Caco-2 (cell line): Measurements from ENCODE around the gene CRPPA. TPM values are rescaled to one million over a fixed set of nuclear protein-coding genes. Genes with fewer than 3 reads are reported as not detected.
"Not testable (repeated sequence)": the region's sequence is repeated elsewhere in the genome, so short reads cannot be mapped to it uniquely, and the experiment has no call there.

Experiments used
- BruUV-seq: library from RNA; stranded (reverse); fragments of 400-500 nt; replicated peaks from 2 replicates; lab custom pipeline; 2021; lab: Mats Ljungman, UMichigan
- CTCF ChIA-PET: fragments of 300-600 bp; sonication (Branson Sonifier 250); formaldehyde crosslinking; loops from one replicate; lab custom pipeline; 2022; ENCODE audit warnings: antibody characterized with exemption; lab: Charles Lee
- POLR2A ChIA-PET: fragments of 300-600 bp; sonication (Branson Sonifier 250); formaldehyde crosslinking; loops from one replicate; lab custom pipeline; 2022; ENCODE audit warnings: antibody characterized with exemption; lab: Charles Lee
- DNase-seq, 2 experiments: peaks; one replicate each; pipeline versions ENCODE4 v3.0.0 to v3.0.0-alpha.2; 2020 to 2022
- H3K27me3 ChIP-seq: replicated peaks from 2 replicates; pipeline ENCODE4 v1.6.0; 2011; ENCODE audit warnings: low read length; ENCODE audit not compliant: control insufficient read depth, insufficient read depth
- H3K36me3 ChIP-seq: 2 replicates; pipeline ENCODE4 v1.5.1; 2011; ENCODE audit warnings: low read length; ENCODE audit not compliant: control insufficient read depth, insufficient read depth
- H3K4me1 ChIP-seq: fragments of 250-450 bp; sonication (Bioruptor Pico); 2 replicates; pipeline ENCODE4 v1.5.1; 2020; ENCODE audit warnings: mild to moderate bottlenecking
- H3K4me3 ChIP-seq: 2 replicates; pipeline ENCODE4 v1.5.1; 2011; ENCODE audit warnings: low read depth, mild to moderate bottlenecking, control low read depth, low read length
- H3K9me3 ChIP-seq: fragments of 250-450 bp; sonication (Bioruptor Pico); 2 replicates; pipeline ENCODE4 v1.5.1; 2020; ENCODE audit warnings: mild to moderate bottlenecking, moderate library complexity
- H3K27ac Mint-ChIP-seq: one replicate; pipeline ENCODE4 v1.8.0; 2022; ENCODE audit warnings: mixed read lengths; ENCODE audit not compliant: unreplicated experiment
- H3K27me3 Mint-ChIP-seq: one replicate; pipeline ENCODE4 v1.8.0; 2022; ENCODE audit warnings: mixed read lengths; ENCODE audit not compliant: insufficient read depth, unreplicated experiment
- H3K36me3 Mint-ChIP-seq: one replicate; pipeline ENCODE4 v1.8.0; 2022; ENCODE audit warnings: mild to moderate bottlenecking, mixed read lengths; ENCODE audit not compliant: insufficient read depth, unreplicated experiment
- H3K4me1 Mint-ChIP-seq: one replicate; pipeline ENCODE4 v1.8.0; 2022; ENCODE audit warnings: low read depth, mixed read lengths; ENCODE audit not compliant: unreplicated experiment
- H3K4me3 Mint-ChIP-seq: one replicate; pipeline ENCODE4 v1.8.0; 2022; ENCODE audit warnings: mild to moderate bottlenecking, moderate library complexity, mixed read lengths; ENCODE audit not compliant: unreplicated experiment
- H3K9me3 Mint-ChIP-seq: one replicate; pipeline ENCODE4 v1.8.0; 2022; ENCODE audit warnings: mixed read lengths; ENCODE audit not compliant: unreplicated experiment
- CTCF ChIP-seq, 2 experiments: fragments of 200-600 bp in 1 of 2; IDR thresholded peaks; 1 replicate in 1 of 2; 2 replicates in 1 of 2; pipeline versions ENCODE4 v1.5.1 to v1.8.0; 2011 to 2022; ENCODE audit warnings: antibody characterized with exemption in 1 of 2, control low read depth in 1 of 2, inconsistent platforms in 1 of 2, low read depth in 1 of 2, low read length in 1 of 2, mild to moderate bottlenecking in 1 of 2, moderate library complexity in 1 of 2; ENCODE audit not compliant: insufficient read depth in 1 of 2, severe bottlenecking in 1 of 2, unreplicated experiment in 1 of 2
- intact Hi-C: fragments of 100-400 bp; cut with micrococcal nuclease; formaldehyde crosslinking; loops from one replicate; pipeline ENCODE4 v1.10.0; 2022; ENCODE audit not compliant: unreplicated experiment
- total RNA-seq: library from RNA; stranded (reverse); gene quantifications from 2 replicates; pipeline ENCODE4 v1.2.3, GENCODE V29; 2022

Gene CRPPA
- total RNA-seq, 1 experiment from 2014 or later: 7.3 TPM

- no peaks in the 10 kb centered on the region for H3K36me3 ChIP-seq
- H3K4me3 ChIP-seq: no peak overlapping the region
- TF ChIP-seq CTCF (IDR thresholded peaks at IDR 0.05; ENCODE audit: insufficient read depth in 1 of 2, low read depth in 1 of 2, low read length in 1 of 2, severe bottlenecking in 1 of 2, unreplicated experiment in 1 of 2): no peak
- CTCF ChIA-PET: no interaction called here
- no peak overlapping the region for H3K27ac Mint-ChIP-seq
- intact Hi-C loops: no loop called here
- H3K36me3 Mint-ChIP-seq: peaks cover 43% of the 10 kb centered on the region
- H3K4me1 ChIP-seq: no peaks in the 10 kb centered on the region
- no peaks in the 10 kb centered on the region for H3K27me3 ChIP-seq
- H3K9me3 ChIP-seq: peaks cover 30% of the 10 kb centered on the region
- no peak for DNase-seq
- POLR2A ChIA-PET: no interaction called here
- peaks cover 6% of the 10 kb centered on the region for H3K4me1 Mint-ChIP-seq
- peaks cover 12% of the 10 kb centered on the region for H3K9me3 Mint-ChIP-seq
- H3K27me3 Mint-ChIP-seq: peaks cover 5% of the 10 kb centered on the region
- no peak overlapping the region for H3K4me3 Mint-ChIP-seq
- BruUV-seq: no TSS peak
Observed at GRCh38 chr7:16395121-16395520, 26.2 kb downstream of the CRPPA start.

GRCh38 chr7:16393862-16394422 is 27.4 kb downstream of the CRPPA start:
- peaks cover 5% of the 10 kb centered on the region for H3K27me3 Mint-ChIP-seq
- peaks cover 6% of the 10 kb centered on the region for H3K4me1 Mint-ChIP-seq
- intact Hi-C loops: no loop called here
- H3K9me3 ChIP-seq: peaks cover 21% of the 10 kb centered on the region
- no peak for DNase-seq
- POLR2A ChIA-PET: no interaction called here
- H3K4me3 Mint-ChIP-seq: no peak overlapping the region
- CTCF ChIA-PET: no interaction called here
- H3K4me3 ChIP-seq: no peak overlapping the region
- peaks cover 12% of the 10 kb centered on the region for H3K9me3 Mint-ChIP-seq
- H3K27ac Mint-ChIP-seq: no peak overlapping the region
- TF ChIP-seq CTCF (IDR thresholded peaks at IDR 0.05; ENCODE audit: insufficient read depth in 1 of 2, low read depth in 1 of 2, low read length in 1 of 2, severe bottlenecking in 1 of 2, unreplicated experiment in 1 of 2): no peak
- no peaks in the 10 kb centered on the region for H3K4me1 ChIP-seq
- no TSS peak for BruUV-seq
- H3K27me3 ChIP-seq: no peaks in the 10 kb centered on the region
- no peaks in the 10 kb centered on the region for H3K36me3 ChIP-seq
- H3K36me3 Mint-ChIP-seq: peaks cover 31% of the 10 kb centered on the region

- H3K4me3 Mint-ChIP-seq: no peak overlapping the region
- ChIA-PET CTCF (no interaction called here), POLR2A (no interaction called here)
- DNase-seq: no peak
- no peak for TF ChIP-seq CTCF (IDR thresholded peaks at IDR 0.05; ENCODE audit: insufficient read depth in 1 of 2, low read depth in 1 of 2, low read length in 1 of 2, severe bottlenecking in 1 of 2, unreplicated experiment in 1 of 2)
- no peak overlapping the region for H3K4me3 ChIP-seq
- H3K36me3 ChIP-seq: no peaks in the 10 kb centered on the region
- H3K4me1 Mint-ChIP-seq: peaks cover 6% of the 10 kb centered on the region
- H3K9me3 ChIP-seq: peaks cover 15% of the 10 kb centered on the region
- H3K4me1 ChIP-seq: no peaks in the 10 kb centered on the region
- H3K9me3 Mint-ChIP-seq: peaks cover 12% of the 10 kb centered on the region
- H3K27ac Mint-ChIP-seq: no peak overlapping the region
- intact Hi-C loops: no loop called here
- peaks cover 25% of the 10 kb centered on the region for H3K36me3 Mint-ChIP-seq
- H3K27me3 ChIP-seq: no peaks in the 10 kb centered on the region
- no TSS peak for BruUV-seq
- H3K27me3 Mint-ChIP-seq: peaks cover 5% of the 10 kb centered on the region
Observed at GRCh38 chr7:16392990-16393523, 28.3 kb downstream of the CRPPA start.

GRCh38 chr7:16383786-16384185 is 37.6 kb downstream of the CRPPA start:
- H3K27me3 Mint-ChIP-seq, H3K4me3 Mint-ChIP-seq, BruUV-seq, H3K27ac Mint-ChIP-seq, DNase-seq, H3K4me1 ChIP-seq, POLR2A ChIA-PET, H3K4me3 ChIP-seq, H3K27me3 ChIP-seq, H3K36me3 ChIP-seq, H3K36me3 Mint-ChIP-seq, H3K9me3 ChIP-seq, CTCF ChIA-PET, intact Hi-C loops, H3K4me1 Mint-ChIP-seq: not testable (repeated sequence)
- peaks cover 16% of the 10 kb centered on the region for H3K9me3 Mint-ChIP-seq

- peaks cover 16% of the 10 kb centered on the region for H3K9me3 Mint-ChIP-seq
- H3K4me3 Mint-ChIP-seq, H3K9me3 ChIP-seq, CTCF ChIA-PET, H3K36me3 ChIP-seq, H3K36me3 Mint-ChIP-seq, POLR2A ChIA-PET, intact Hi-C loops, BruUV-seq, H3K27me3 Mint-ChIP-seq, DNase-seq, H3K27ac Mint-ChIP-seq, H3K4me1 ChIP-seq, H3K27me3 ChIP-seq, H3K4me1 Mint-ChIP-seq, H3K4me3 ChIP-seq: not testable (repeated sequence)
Observed at GRCh38 chr7:16383103-16383502, 38.2 kb downstream of the CRPPA start.
